HCT116 (cell line): ENCODE measurements around the gene KATNAL2.

Experiments used
- CEBPB ChIP-seq: IDR thresholded peaks from 2 replicates; pipeline ENCODE4 v1.6.1; 2012; ENCODE audit warnings: low read depth
- POLR2A ChIP-seq: IDR thresholded peaks from 2 replicates; pipeline ENCODE4 v1.7.0; 2011; ENCODE audit warnings: borderline replicate concordance; ENCODE audit not compliant: insufficient read depth, insufficient read length; ENCODE audit errors: extremely low read depth
- POLR2AphosphoS5 ChIP-seq: IDR thresholded peaks from 2 replicates; pipeline ENCODE4 v1.6.1; 2011; ENCODE audit warnings: mild to moderate bottlenecking, low read depth, low read length, moderate library complexity
- RAD21 ChIP-seq: IDR thresholded peaks from 2 replicates; pipeline ENCODE4 v1.6.1; 2012; ENCODE audit warnings: low read depth, mild to moderate bottlenecking
- YY1 ChIP-seq: IDR thresholded peaks from 2 replicates; pipeline ENCODE4 v1.6.1; 2011; ENCODE audit warnings: low read length, low read depth, moderate library complexity, mild to moderate bottlenecking; ENCODE audit not compliant: insufficient replicate concordance; ENCODE audit errors: extremely low read depth
- TF ChIP-seq, protein P1 (sequence below), 3 experiments: fragments of 200-600 bp in 1 of 3; sonication (generic) in 1 of 3; IDR thresholded peaks in 2 of 3; conservative IDR thresholded peaks in 1 of 3; 2 replicates each; pipeline ENCODE4 v1.5.1; 2012 to 2017; ENCODE audit warnings: low read depth in 2 of 3, low read length in 2 of 3, antibody characterized with exemption in 1 of 3, borderline replicate concordance in 1 of 3, control low read depth in 1 of 3, mild to moderate bottlenecking in 1 of 3, mixed read lengths in 1 of 3, mixed run types in 1 of 3, moderate library complexity in 1 of 3; ENCODE audit not compliant: insufficient read depth in 1 of 3
- TF ChIP-seq, protein P2 (sequence below): IDR thresholded peaks from 2 replicates; pipeline ENCODE4 v1.6.1; 2012; ENCODE audit warnings: low read depth
- TF ChIP-seq, protein P3 (sequence below): IDR thresholded peaks from 2 replicates; pipeline ENCODE4 v1.6.1; 2012

DNA sequence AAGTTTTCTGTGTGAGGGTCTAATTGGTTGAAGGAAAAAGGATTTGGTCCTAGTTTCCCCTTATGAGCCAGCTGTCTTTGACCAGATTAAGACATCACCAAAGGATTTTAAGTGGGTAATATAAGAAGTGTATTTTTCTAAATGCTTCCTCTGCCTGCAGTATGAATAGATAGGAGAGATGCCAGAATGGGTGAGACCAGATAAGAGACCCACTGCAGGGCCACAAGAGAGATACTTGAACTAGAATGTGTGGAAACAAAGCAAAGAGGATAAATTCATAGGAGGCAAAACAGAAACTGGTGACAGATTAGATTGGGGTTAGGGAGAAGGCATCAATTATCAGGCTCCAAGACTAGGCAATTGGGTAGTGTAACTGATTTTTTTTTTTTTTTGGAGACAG is 234.0 kb downstream of the KATNAL2 start:
- TF ChIP-seq POLR2AphosphoS5 (no peak), YY1 (no peak), POLR2A (no peak), RAD21 (no peak), CEBPB (no peak)
- TF ChIP-seq, protein P1, sequence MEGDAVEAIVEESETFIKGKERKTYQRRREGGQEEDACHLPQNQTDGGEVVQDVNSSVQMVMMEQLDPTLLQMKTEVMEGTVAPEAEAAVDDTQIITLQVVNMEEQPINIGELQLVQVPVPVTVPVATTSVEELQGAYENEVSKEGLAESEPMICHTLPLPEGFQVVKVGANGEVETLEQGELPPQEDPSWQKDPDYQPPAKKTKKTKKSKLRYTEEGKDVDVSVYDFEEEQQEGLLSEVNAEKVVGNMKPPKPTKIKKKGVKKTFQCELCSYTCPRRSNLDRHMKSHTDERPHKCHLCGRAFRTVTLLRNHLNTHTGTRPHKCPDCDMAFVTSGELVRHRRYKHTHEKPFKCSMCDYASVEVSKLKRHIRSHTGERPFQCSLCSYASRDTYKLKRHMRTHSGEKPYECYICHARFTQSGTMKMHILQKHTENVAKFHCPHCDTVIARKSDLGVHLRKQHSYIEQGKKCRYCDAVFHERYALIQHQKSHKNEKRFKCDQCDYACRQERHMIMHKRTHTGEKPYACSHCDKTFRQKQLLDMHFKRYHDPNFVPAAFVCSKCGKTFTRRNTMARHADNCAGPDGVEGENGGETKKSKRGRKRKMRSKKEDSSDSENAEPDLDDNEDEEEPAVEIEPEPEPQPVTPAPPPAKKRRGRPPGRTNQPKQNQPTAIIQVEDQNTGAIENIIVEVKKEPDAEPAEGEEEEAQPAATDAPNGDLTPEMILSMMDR (IDR thresholded peaks at IDR 0.05 in 2 of 3, conservative IDR thresholded peaks at IDR 0.05 in 1 of 3; ENCODE audit: borderline replicate concordance in 1 of 3, insufficient read depth in 1 of 3, low read depth in 2 of 3, low read length in 2 of 3) = no peak
- TF ChIP-seq, protein P2, sequence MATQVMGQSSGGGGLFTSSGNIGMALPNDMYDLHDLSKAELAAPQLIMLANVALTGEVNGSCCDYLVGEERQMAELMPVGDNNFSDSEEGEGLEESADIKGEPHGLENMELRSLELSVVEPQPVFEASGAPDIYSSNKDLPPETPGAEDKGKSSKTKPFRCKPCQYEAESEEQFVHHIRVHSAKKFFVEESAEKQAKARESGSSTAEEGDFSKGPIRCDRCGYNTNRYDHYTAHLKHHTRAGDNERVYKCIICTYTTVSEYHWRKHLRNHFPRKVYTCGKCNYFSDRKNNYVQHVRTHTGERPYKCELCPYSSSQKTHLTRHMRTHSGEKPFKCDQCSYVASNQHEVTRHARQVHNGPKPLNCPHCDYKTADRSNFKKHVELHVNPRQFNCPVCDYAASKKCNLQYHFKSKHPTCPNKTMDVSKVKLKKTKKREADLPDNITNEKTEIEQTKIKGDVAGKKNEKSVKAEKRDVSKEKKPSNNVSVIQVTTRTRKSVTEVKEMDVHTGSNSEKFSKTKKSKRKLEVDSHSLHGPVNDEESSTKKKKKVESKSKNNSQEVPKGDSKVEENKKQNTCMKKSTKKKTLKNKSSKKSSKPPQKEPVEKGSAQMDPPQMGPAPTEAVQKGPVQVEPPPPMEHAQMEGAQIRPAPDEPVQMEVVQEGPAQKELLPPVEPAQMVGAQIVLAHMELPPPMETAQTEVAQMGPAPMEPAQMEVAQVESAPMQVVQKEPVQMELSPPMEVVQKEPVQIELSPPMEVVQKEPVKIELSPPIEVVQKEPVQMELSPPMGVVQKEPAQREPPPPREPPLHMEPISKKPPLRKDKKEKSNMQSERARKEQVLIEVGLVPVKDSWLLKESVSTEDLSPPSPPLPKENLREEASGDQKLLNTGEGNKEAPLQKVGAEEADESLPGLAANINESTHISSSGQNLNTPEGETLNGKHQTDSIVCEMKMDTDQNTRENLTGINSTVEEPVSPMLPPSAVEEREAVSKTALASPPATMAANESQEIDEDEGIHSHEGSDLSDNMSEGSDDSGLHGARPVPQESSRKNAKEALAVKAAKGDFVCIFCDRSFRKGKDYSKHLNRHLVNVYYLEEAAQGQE = no peak
- TF ChIP-seq, protein P3, sequence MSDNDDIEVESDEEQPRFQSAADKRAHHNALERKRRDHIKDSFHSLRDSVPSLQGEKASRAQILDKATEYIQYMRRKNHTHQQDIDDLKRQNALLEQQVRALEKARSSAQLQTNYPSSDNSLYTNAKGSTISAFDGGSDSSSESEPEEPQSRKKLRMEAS = no peak
